TTC549 (cell line): ENCODE measurements around the gene TLR6.

Experiments used
- FAIRE-seq: peaks from 2 replicates; lab custom pipeline; 2012; peaks lifted over from hg19 to GRCh38; lab: Jason Lieb, UNC

TLR6 gene

GRCh38 chr4:38867478-38868058 is 11.0 kb upstream of the TLR6 start, which contains the start of gene FAM114A1:
FAM114A1 (plus strand) TSS chr4:38867806; CDS start chr4:38878079, 10,273 bp downstream.
- no peak for FAIRE-seq

DNA sequence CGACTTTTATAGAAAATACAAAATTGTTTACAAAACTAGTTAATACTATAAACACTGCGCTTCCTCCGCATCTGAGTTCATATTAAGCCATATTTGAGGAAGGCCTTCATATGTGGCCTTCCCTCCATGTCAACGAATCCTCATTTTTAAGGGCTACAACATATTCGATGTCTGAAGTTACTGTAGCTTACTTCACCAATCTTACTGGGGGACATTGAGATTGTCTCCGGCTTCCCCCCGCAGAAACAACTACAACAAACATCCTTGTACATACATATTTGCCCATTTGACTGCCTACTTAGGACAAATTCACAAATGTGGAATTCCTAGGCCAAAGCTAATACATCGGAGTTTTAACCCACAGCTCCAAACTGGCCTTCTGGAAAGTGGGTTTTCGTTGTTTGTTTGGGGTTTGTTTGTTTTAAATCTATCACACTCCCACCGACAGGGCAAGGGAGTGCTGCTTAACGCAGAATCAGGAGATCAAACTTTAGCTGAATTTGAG is 10.4 kb upstream of the TLR6 start:
- no peak for FAIRE-seq

DNA sequence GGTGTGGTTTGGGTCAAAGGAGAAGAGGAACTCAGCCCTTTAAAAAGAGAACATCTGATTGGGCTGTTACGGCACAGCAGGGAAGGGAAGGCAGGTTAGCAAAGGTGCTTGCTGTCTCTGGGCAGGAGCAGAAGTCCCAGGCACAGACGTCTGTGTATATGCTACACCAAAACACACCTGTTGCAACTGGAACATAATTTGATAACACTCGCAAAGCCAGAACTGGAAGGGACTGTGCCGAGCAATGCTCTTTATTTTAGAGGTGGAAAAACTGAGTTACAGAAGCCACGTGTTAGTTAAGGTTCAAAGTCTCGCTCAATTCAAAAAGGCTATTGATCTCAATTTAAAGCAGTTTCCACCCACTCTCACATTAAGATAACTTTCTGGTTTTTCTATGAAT is 8.8 kb upstream of the TLR6 start:
- FAIRE-seq, result no peak

GRCh38 chr4:38861791-38862190 is 5.2 kb upstream of the TLR6 start:
- FAIRE-seq, result no peak

DNA sequence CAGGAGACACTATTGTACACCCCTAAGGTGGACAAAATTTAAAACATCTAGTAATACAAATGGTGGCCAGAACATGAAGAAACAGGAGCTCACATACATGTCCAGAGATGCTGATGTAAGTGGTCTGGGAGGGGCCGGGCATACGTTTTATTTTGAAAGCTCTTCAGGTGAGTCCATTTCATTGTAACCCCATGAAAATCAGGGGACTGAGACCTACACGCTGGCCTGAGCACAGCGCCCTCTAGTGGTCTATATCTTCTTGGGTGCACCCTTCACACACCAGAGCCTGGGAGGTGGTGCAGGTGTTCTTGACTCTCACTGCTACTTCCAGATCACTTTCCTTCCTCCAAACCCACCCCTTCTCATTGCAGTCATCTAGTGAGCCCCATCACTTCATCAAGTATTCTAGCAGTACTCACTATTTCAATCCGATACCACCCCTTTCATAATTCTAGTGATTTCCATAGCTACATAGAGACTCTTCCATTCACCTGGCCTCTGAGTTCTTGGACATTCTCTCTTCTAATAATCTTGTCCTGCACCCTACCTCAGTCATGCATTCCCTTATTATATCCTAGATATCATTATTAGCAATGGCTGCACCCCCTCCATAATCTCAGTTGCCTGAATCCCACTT is 4.3 kb upstream of the TLR6 start:
- no peak for FAIRE-seq

DNA sequence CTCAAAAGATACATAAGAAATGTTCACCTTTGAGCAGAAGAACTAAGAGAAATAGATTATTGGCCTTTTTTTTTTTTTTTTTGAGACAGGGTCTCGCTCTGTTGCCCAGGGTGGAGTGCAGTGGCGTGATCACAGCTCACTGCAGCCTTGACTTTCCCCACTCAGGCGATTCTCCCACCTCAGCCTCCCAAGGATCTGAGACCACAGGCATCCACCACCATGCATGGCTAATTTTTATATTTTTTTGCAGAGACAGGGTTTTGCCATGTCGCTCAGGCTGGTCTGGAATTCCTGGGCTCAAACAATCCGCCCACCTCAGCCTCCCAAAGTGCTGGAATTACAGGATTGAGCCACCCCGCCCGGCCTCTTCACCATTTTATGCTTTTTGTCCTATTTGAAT is 2.9 kb upstream of the TLR6 start:
- no peak for FAIRE-seq

DNA sequence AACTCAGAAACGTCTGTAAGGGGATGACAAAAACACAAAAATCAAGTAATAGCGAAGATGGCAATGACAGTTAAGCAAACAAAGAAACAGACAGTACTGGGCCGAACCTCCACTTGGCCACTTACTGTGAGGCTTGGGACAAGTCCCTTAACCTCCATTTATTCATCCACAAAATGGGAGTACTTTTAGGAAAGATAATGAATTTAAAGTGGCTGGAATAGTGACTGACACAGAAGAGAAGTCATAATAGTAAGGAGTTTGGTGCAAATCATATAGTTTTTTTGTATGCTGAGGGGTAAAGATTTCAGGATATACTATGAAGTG is 1.4 kb upstream of the TLR6 start:
- no peak for FAIRE-seq

DNA sequence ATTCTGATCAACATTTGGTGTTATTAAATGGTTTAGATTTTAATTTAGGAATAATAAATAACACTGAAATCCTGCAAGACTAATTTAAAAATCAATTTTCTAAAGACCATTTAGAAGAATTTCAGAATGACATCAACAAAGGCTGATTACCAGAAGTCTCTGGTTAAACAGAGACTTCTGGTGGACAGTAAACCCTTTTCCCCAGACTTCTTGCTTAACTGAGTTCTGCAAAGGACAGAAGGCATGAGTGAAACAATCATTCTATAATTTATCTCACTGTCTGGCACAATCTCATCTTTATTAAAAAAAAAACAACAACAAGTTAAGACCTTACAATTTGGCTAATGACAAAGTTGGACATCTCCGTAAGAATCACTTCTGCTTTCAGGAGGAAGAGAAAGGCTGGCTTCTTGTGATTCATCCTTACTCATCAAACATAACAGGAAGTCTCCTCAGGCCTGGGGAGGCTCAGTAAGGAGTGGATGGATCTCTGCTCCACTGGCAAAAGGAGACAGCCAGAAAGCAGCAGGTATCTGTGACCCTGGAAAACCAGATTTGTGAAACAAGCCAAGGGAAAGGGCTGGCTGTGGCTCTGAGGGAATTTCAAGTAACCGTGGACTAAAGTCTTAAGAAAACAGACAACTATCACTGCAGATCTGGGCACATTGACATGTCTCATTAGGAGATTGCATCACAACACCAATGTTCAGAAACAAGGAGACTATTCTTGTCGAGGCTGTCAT is 908 bp upstream of the TLR6 start:
- no peak for FAIRE-seq

DNA sequence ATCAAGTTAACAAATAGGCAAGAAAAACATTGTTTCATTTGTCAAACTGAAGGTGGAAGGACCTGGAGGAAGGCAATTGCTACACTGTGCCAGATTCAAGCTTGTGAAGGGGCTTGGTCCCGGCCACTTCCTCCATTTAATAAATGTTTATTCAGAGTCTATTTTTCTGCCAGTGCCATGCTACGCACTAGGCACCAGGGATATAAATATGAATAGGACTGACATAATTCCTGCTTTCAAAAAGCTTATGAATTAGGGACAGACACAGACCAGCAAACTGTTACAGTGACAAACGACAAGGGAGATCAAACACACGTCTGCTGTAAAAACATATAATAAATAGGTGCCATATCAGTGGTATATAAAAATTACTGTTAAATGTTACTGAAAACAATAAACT is 571 bp downstream of the TLR6 start:
- FAIRE-seq, result no peak

DNA sequence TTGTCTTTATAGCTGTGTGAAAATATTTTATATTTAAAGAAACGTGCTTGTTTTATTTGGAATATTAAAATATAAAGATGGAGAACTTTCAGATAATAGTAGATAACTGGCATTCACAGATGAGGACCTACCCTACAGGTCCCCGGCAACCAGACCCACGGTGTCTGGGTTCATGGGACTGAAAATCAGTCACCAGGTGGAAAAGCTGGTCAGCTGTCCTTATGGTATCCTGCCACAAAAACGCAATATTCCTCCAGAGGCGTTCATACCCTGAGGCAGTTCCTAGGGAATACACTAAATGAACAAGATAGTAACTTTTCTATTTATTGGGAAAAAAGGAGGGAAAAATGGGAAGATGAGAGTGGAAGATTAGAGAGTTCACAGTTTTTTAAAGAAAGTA is 1.2 kb downstream of the TLR6 start:
- FAIRE-seq, result no peak

DNA sequence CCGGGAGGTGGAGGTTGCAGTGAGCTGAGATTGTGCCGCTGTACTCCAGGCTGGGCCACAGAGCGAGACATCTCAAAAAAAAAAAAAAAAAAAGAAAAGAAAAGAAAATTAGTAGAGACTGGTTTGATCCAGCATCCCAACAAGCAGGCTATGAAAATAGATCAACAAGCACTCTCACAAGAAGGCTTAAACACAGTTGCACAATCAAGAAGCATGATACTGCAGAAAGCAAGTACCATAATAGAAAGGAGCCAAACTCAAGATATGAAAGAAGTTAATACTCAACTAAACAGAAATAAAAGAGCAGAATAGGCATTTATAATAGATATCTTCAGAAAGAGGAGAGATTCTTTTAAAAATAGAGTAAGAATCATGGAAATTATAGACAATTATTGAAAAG is 10.6 kb downstream of the TLR6 start:
- no peak for FAIRE-seq

- FAIRE-seq, result no peak
Observed at GRCh38 chr4:38842994-38843393, 13.6 kb downstream of the TLR6 start.

- FAIRE-seq, result no peak
Observed at GRCh38 chr4:38837849-38838248, 18.8 kb downstream of the TLR6 start.

GRCh38 chr4:38837334-38837733 is 19.3 kb downstream of the TLR6 start:
- FAIRE-seq, result no peak

- FAIRE-seq, result no peak
Observed at GRCh38 chr4:38834570-38834969, 22.0 kb downstream of the TLR6 start.

DNA sequence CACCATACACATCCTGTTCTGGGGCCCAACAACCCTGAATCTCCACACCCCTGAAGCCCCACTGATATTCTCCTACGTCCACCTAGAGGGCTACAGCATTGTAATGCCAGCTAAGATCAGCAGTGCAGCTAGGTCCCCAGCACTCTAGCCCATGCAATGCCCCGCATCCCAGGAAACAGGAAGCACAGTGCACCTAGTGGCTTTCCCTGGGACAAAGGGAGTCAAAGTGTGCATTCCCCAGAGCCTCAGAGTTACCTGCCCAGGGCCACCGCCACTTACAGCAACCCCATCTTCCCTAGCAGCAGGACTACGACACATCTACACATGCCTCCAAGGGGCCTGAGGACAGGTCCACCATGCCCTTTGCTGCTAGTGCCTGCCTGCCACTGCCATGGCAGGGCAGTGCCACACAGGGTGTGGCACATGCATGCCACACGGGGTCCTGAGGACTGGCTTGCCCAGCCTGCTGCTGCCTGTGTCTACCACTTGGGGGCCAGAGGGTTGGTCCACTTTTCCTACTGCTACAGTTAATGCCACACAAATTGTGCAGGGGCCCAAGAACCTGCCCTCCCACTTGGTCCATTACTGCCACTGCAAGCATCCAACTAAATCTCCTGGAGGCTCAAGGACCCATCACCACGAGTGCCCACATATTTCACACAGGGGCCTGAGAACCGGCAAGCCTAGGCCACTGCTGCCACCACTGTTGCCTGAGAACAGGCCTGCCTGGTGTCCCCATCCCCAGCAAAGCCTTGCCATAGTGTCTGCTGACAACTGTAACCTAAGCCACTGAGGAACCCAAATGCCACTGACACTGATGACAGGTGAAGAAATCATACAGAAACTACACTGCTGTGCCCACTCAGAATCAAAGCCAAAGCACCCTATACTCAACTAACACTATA is 23.7 kb downstream of the TLR6 start:
- FAIRE-seq, result no peak

DNA sequence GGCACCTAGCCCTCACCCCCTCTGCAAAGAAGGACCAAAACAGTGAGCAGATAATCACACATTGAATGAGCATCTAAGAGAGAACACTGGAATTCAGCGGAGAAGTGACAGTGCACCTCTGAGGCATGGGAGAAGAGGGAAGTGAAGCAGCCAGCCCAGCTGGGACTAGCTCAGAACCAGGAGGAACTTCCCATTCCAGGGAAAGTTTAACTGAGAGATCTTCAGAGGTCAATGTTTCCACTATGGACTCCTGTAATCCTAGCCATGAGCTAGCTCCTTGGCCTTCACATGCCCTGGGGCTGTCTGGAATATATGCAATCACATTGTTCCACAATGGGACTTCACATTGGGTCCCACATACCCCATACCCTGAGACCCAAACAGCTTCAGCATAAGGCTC is 24.4 kb downstream of the TLR6 start:
- FAIRE-seq, result no peak

GRCh38 chr4:38831653-38832052 is 25.0 kb downstream of the TLR6 start:
- FAIRE-seq, result no peak

- FAIRE-seq, result no peak
Observed at GRCh38 chr4:38829237-38829636, 27.4 kb downstream of the TLR6 start.

GRCh38 chr4:38823766-38824165 is 32.9 kb downstream of the TLR6 start:
- FAIRE-seq, result no peak

GRCh38 chr4:38822748-38823303 is 33.8 kb downstream of the TLR6 start:
- no peak for FAIRE-seq

DNA sequence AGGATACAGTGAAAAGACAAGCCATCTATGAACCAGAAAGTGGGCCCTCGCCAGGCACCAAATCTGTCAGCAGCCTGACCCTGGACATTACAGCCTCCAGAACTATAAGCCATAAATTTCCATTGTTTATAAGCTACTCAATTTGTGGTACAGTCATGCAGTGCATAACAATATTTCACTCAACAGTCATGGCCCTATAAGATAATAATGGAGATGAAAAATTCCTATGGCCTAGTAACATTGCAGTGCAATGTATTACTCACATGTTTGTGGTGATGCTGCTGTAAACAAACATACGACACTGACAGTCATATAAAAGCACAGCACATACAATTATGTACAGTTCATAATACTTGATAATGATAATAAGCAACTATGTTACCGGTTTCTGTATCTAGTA is 34.9 kb downstream of the TLR6 start:
- FAIRE-seq, result no peak
